K562 (cell line): ENCODE data around the gene KLHDC10. TPM values are rescaled to one million over a fixed set of nuclear protein-coding genes. Genes with fewer than 3 reads are reported as not detected.
A peak's percentile ranks its signal among the peaks of the same experiment; 100 is the strongest.

Source experiments
- ATAC-seq: fragments of 200-7000 bp; cut with Tn5 transposase; 3 replicates; pipeline ENCODE4 v1.9.1; 2020; ENCODE audit warnings: moderate library complexity
- BruUV-seq: library from RNA; stranded (reverse); fragments of 400-500 nt; replicated peaks from 2 replicates; lab custom pipeline; 2021; lab: Mats Ljungman, UMichigan
- CTCF ChIA-PET: fragments of 300-600 bp; formaldehyde crosslinking; extraction: SDS; loops from one replicate; lab custom pipeline; 2021; ENCODE audit warnings: low intra/inter-chr PET ratio; lab: Yijun Ruan, JAX
- POLR2A ChIA-PET: fragments of 300-600, 350-650 bp; sonication (Branson Sonifier 250); formaldehyde crosslinking; extraction: SDS; loops from one replicate; lab custom pipeline; 2021; ENCODE audit warnings: antibody characterized with exemption, inconsistent platforms; lab: Yijun Ruan, JAX
- DNase-seq, 4 experiments: peaks; one replicate each; pipeline versions ENCODE4 v3.0.0 to v3.0.0-alpha.2; 2011 to 2018; ENCODE audit warnings: low spot score in 3 of 4, mixed read lengths in 3 of 4; ENCODE audit errors: extremely low read depth in 1 of 4
- FAIRE-seq: peaks from 2 replicates; lab custom pipeline; 2011; peaks lifted over from hg19 to GRCh38; lab: Jason Lieb, UNC
- H2AFZ ChIP-seq: 2 replicates; pipeline ENCODE4 v1.6.0; 2011; ENCODE audit warnings: low read depth, low read length, control low read depth, inconsistent platforms
- H3K27ac ChIP-seq: fragments of 200-600 bp; 3 replicates; pipeline ENCODE4 v1.8.0; 2011; ENCODE audit warnings: low read depth, mild to moderate bottlenecking, control low read depth, inconsistent platforms, low read length, moderate library complexity, mixed read lengths; ENCODE audit errors: extremely low read depth
- H3K27me3 ChIP-seq, 2 experiments: fragments of 300-600 bp in 1 of 2; 2 replicates in 1 of 2; 3 replicates in 1 of 2; pipeline versions ENCODE4 v1.6.0 to v1.8.0; 2011; ENCODE audit warnings: inconsistent platforms in 2 of 2, low read length in 2 of 2, mild to moderate bottlenecking in 1 of 2, mixed read lengths in 1 of 2, moderate library complexity in 1 of 2; ENCODE audit not compliant: control insufficient read depth in 2 of 2, insufficient read depth in 2 of 2
- H3K36me3 ChIP-seq: fragments of 300-600 bp; 3 replicates; pipeline ENCODE4 v1.8.0; 2011; ENCODE audit warnings: mild to moderate bottlenecking, low read length, inconsistent platforms; ENCODE audit not compliant: control insufficient read depth, insufficient read depth
- H3K4me1 ChIP-seq, 2 experiments: fragments of 200-600 bp in 1 of 2; replicated peaks in 1 of 2; 2 replicates in 1 of 2; 3 replicates in 1 of 2; pipeline versions ENCODE4 v1.5.1 to v1.8.0; 2011; ENCODE audit warnings: inconsistent platforms in 2 of 2, low read length in 2 of 2, mild to moderate bottlenecking in 1 of 2, mixed read lengths in 1 of 2, moderate library complexity in 1 of 2; ENCODE audit not compliant: control insufficient read depth in 2 of 2, insufficient read depth in 2 of 2
- H3K4me2 ChIP-seq: 2 replicates; pipeline ENCODE4 v1.6.1; 2011; ENCODE audit warnings: low read length, control low read depth, inconsistent platforms, mixed read lengths; ENCODE audit not compliant: insufficient read depth
- H3K4me3 ChIP-seq: fragments of 200-600 bp; sonication (generic), shearing (Covaris generic); 2 replicates; pipeline ENCODE4 v1.5.1; 2016; ENCODE audit warnings: control low read depth, inconsistent platforms
- H3K79me2 ChIP-seq: fragments of 200-600 bp; 3 replicates; pipeline ENCODE4 v1.8.0; 2011; ENCODE audit warnings: low read length, inconsistent platforms; ENCODE audit not compliant: control insufficient read depth, insufficient read depth
- H3K9ac ChIP-seq, 2 experiments: 2 replicates each; pipeline versions ENCODE4 v1.6.0 to v1.6.1; 2011; ENCODE audit warnings: low read depth in 2 of 2, low read length in 2 of 2, control low read depth in 1 of 2, inconsistent platforms in 1 of 2, mild to moderate bottlenecking in 1 of 2, mixed read lengths in 1 of 2; ENCODE audit not compliant: insufficient read depth in 1 of 2
- H3K9me1 ChIP-seq: one replicate; pipeline ENCODE4 v1.6.0; 2011; ENCODE audit warnings: inconsistent platforms, mild to moderate bottlenecking, low read length, moderate library complexity; ENCODE audit not compliant: control insufficient read depth, insufficient read depth
- H3K9me3 ChIP-seq: replicated peaks from 2 replicates; pipeline ENCODE4 v1.5.1; 2011; ENCODE audit warnings: low read depth, low read length, inconsistent platforms; ENCODE audit not compliant: control insufficient read depth, insufficient read depth
- H4K20me1 ChIP-seq: replicated peaks from 2 replicates; pipeline ENCODE4 v1.6.1; 2011; ENCODE audit warnings: low read length, inconsistent platforms, mixed read lengths; ENCODE audit not compliant: control insufficient read depth, insufficient read depth
- CEBPG ChIP-seq, 3 experiments: fragments of 200-800 bp in 1 of 3; sonication (Bioruptor generic) in 1 of 3; sonication (generic) in 1 of 3; formaldehyde crosslinking in 1 of 3; IDR thresholded peaks in 2 of 3; conservative IDR thresholded peaks in 1 of 3; 2 replicates each; pipeline versions ENCODE4 v1.6.1 to v1.8.0; 2016 to 2022; ENCODE audit warnings: missing compliant biosample characterization in 2 of 3, missing genetic modification characterization in 2 of 3, mild to moderate bottlenecking in 1 of 3, missing genetic modification reagents in 1 of 3
- FOXA3 ChIP-seq, 2 experiments: fragments of 450-650 bp in 1 of 2; sonication (generic) in 1 of 2; formaldehyde crosslinking; IDR thresholded peaks in 1 of 2; conservative IDR thresholded peaks in 1 of 2; 2 replicates each; pipeline versions ENCODE4 v1.4.0 to v1.8.0; 2020 to 2022; ENCODE audit warnings: mild to moderate bottlenecking in 2 of 2, missing genetic modification reagents in 1 of 2
- PURB ChIP-seq: sonication (generic); formaldehyde crosslinking; IDR thresholded peaks from 2 replicates; pipeline ENCODE4 v1.9.0; 2021; ENCODE audit warnings: low read depth, mild to moderate bottlenecking, missing genetic modification reagents
- RBM17 ChIP-seq: fragments of 200-400 bp; formaldehyde crosslinking; IDR thresholded peaks from 2 replicates; pipeline ENCODE4 v1.6.1; 2017; ENCODE audit warnings: low read depth, mild to moderate bottlenecking, low read length, borderline replicate concordance
- WGBS: fragments of 100-300 bp; shearing (Covaris generic); methylation state at CpG from one replicate; pipeline ENCODE4 v1.1.6; 2016; ENCODE audit warnings: low coverage, mixed read lengths; ENCODE audit not compliant: insufficient coverage; ENCODE audit errors: missing lambda C conversion rate; 5-methylcytosine and 5-hydroxymethylcytosine counted together
- in situ Hi-C: fragments of 300-500 bp; cut with MboI; formaldehyde crosslinking; loops from 4 replicates; pipeline ENCODE4 v1.15.0; 2018; ENCODE audit warnings: inconsistent platforms, mixed read lengths
- intact Hi-C: fragments of 100-400 bp; cut with micrococcal nuclease; formaldehyde crosslinking; loops from 2 replicates; pipeline ENCODE4 v1.14.2; 2022
- polyA plus RNA-seq, 8 experiments: library from polyadenylated mRNA; depleted of rRNA in 4 of 8; stranded (reverse) in 5 of 8; unstranded in 3 of 8; fragments of >200 nt; fragmentation: Nextera tagmentation in 2 of 8; fragmentation: Illumina TruSeq in 1 of 8; extraction: Ambion mirVana in 2 of 8; extraction: Trizol in 1 of 8; gene quantifications; 2 replicates each; pipeline versions ENCODE4 v1.2.1 to v1.2.3, GENCODE V29; 2011 to 2014; ENCODE audit warnings: inconsistent platforms in 1 of 8, missing spikeins in 1 of 8
- total RNA-seq, 7 experiments: library from RNA; depleted of rRNA in 6 of 7; stranded (reverse); fragments of >200 nt in 6 of 7; fragmentation: Illumina TruSeq in 2 of 7; extraction: Trizol in 2 of 7; gene quantifications; 2 replicates each; pipeline versions ENCODE4 v1.2.1 to v1.2.3, GENCODE V29; 2011 to 2021; ENCODE audit warnings: low replicate concordance in 1 of 7
- TF ChIP-seq, protein P1 (sequence below): fragments of 450-650 bp; IDR thresholded peaks from 2 replicates; pipeline ENCODE4 v1.6.1; 2018; ENCODE audit not compliant: partially characterized antibody
- TF ChIP-seq, protein P2 (sequence below): sonication (generic); formaldehyde crosslinking; IDR thresholded peaks from 2 replicates; pipeline ENCODE4 v1.8.1; 2023; ENCODE audit warnings: mild to moderate bottlenecking, missing genetic modification reagents
- TF ChIP-seq, protein P3 (sequence below), 2 experiments: fragments of 200-800 bp in 1 of 2; sonication (Bioruptor generic) in 1 of 2; sonication (generic) in 1 of 2; formaldehyde crosslinking in 1 of 2; IDR thresholded peaks in 1 of 2; conservative IDR thresholded peaks in 1 of 2; 2 replicates each; pipeline versions ENCODE4 v1.5.0 to v1.6.1; 2016 to 2020; ENCODE audit warnings: missing compliant biosample characterization in 1 of 2, missing genetic modification characterization in 1 of 2, missing genetic modification reagents in 1 of 2
- TF ChIP-seq, protein P4 (sequence below): fragments of 250-450 bp; sonication (Bioruptor Pico); IDR thresholded peaks from 2 replicates; pipeline ENCODE4 v1.5.0; 2021; ENCODE audit warnings: mild to moderate bottlenecking, moderate library complexity

Gene KLHDC10
- total and polyA plus RNA-seq, 9 of the 15 experiments (the other 6 are each of a cell fraction or from before 2014, with no cell fraction given) = 9.8 to 80.5 (median 31.4) TPM

DNA sequence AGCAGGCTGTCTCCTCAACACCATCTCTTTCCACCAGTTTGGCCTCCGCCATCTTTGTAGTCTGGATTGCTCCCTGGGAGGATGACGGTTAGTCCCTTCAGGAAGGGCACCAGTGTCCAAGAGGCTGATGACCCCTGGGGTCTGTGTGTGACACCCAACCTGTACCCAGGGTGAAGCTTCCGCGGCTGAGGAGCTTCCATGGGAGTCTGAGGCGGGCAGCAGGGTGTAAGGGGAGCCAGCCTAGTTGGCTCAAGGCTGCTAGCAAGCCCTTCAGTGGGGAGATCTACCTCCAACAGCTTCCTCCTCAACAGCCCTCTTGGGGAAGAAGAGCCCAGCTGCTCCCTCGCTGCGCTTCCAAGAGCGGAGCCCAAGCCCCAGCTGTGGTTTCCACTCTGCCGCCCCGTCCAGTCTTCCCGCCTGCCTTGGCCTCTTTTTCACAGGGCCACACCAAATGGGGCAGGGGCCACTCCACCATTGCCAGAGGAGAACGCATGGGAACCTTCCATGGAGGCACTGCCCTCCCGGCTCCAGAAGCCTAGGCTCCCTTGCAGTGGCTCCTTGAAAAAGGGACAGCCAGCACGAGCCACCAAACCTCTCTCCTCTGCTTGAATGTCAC, 77.5 kb downstream of the KLHDC10 start:
- Histone ChIP-seq H3K4me2 (no peak overlapping the region), H4K20me1 (no peaks in the 10 kb centered on the region), H2AFZ (peak overlapping the region; percentile 37; the same call in 1 of the 2 replicates), H3K9me1 (no peaks in the 10 kb centered on the region), H3K9ac (peak overlapping the region in 1 of 2 experiments; percentile 72; a peak in 2 of 4 replicates), H3K27me3 (no peaks in the 10 kb centered on the region; a peak in 1 of 5 replicates), H3K4me3 (no peak overlapping the region), H3K4me1 (peaks cover 18 to 56% of the 10 kb centered on the region in 2 experiments), H3K79me2 (no peaks in the 10 kb centered on the region), H3K27ac (peak overlapping the region; percentile 42; the same call in 1 of the 3 replicates), H3K9me3 (peaks cover 5% of the 10 kb centered on the region; the same call in 1 of the 2 replicates), H3K36me3 (no peaks in the 10 kb centered on the region; the same call in 2 of the 3 replicates)
- no peak for FAIRE-seq
- ChIA-PET POLR2A (no interaction called here), CTCF (interaction anchor here (0.6 kb wide), 1 partner anchor 411 kb away, joined by 5 read pairs; no protein-coding TSS in a partner anchor)
- BruUV-seq = no TSS peak
- intact Hi-C loops = no loop called here
- no peak for ATAC-seq
- 90% methylated on average over 14 of the region's 14 CpGs for WGBS
- in situ Hi-C loops = no loop called here
- no peak for DNase-seq
- TF ChIP-seq, protein P1, sequence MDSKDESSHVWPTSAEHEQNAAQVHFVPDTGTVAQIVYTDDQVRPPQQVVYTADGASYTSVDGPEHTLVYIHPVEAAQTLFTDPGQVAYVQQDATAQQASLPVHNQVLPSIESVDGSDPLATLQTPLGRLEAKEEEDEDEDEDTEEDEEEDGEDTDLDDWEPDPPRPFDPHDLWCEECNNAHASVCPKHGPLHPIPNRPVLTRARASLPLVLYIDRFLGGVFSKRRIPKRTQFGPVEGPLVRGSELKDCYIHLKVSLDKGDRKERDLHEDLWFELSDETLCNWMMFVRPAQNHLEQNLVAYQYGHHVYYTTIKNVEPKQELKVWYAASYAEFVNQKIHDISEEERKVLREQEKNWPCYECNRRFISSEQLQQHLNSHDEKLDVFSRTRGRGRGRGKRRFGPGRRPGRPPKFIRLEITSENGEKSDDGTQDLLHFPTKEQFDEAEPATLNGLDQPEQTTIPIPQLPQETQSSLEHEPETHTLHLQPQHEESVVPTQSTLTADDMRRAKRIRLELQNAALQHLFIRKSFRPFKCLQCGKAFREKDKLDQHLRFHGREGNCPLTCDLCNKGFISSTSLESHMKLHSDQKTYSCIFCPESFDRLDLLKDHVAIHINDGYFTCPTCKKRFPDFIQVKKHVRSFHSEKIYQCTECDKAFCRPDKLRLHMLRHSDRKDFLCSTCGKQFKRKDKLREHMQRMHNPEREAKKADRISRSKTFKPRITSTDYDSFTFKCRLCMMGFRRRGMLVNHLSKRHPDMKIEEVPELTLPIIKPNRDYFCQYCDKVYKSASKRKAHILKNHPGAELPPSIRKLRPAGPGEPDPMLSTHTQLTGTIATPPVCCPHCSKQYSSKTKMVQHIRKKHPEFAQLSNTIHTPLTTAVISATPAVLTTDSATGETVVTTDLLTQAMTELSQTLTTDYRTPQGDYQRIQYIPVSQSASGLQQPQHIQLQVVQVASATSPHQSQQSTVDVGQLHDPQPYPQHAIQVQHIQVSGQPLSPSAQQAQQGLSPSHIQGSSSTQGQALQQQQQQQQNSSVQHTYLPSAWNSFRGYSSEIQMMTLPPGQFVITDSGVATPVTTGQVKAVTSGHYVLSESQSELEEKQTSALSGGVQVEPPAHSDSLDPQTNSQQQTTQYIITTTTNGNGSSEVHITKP = peak; percentile 41
- TF ChIP-seq, protein P2, sequence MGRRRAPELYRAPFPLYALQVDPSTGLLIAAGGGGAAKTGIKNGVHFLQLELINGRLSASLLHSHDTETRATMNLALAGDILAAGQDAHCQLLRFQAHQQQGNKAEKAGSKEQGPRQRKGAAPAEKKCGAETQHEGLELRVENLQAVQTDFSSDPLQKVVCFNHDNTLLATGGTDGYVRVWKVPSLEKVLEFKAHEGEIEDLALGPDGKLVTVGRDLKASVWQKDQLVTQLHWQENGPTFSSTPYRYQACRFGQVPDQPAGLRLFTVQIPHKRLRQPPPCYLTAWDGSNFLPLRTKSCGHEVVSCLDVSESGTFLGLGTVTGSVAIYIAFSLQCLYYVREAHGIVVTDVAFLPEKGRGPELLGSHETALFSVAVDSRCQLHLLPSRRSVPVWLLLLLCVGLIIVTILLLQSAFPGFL (CRISPR knock-in tag) = no peak
- no peak for TF ChIP-seq CEBPG (CRISPR knock-in tag; IDR thresholded peaks at IDR 0.05)
- TF ChIP-seq CEBPG (tag; conservative IDR thresholded peaks at IDR 0.05 in 1 of 2, IDR thresholded peaks at IDR 0.05 in 1 of 2) = no peak
- TF ChIP-seq PURB (CRISPR knock-in tag) = no peak
- TF ChIP-seq, protein P3, sequence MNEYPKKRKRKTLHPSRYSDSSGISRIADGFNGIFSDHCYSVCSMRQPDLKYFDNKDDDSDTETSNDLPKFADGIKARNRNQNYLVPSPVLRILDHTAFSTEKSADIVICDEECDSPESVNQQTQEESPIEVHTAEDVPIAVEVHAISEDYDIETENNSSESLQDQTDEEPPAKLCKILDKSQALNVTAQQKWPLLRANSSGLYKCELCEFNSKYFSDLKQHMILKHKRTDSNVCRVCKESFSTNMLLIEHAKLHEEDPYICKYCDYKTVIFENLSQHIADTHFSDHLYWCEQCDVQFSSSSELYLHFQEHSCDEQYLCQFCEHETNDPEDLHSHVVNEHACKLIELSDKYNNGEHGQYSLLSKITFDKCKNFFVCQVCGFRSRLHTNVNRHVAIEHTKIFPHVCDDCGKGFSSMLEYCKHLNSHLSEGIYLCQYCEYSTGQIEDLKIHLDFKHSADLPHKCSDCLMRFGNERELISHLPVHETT (CRISPR knock-in tag; conservative IDR thresholded peaks at IDR 0.05 in 1 of 2, IDR thresholded peaks at IDR 0.05 in 1 of 2) = no peak
- 0 out of 4 replicates have a peak, but pooled peaks of 1 of the 2 experiments have one; percentile 26 for TF ChIP-seq FOXA3 (CRISPR knock-in tag; conservative IDR thresholded peaks at IDR 0.05 in 1 of 2, IDR thresholded peaks at IDR 0.05 in 1 of 2)
- TF ChIP-seq, protein P4, sequence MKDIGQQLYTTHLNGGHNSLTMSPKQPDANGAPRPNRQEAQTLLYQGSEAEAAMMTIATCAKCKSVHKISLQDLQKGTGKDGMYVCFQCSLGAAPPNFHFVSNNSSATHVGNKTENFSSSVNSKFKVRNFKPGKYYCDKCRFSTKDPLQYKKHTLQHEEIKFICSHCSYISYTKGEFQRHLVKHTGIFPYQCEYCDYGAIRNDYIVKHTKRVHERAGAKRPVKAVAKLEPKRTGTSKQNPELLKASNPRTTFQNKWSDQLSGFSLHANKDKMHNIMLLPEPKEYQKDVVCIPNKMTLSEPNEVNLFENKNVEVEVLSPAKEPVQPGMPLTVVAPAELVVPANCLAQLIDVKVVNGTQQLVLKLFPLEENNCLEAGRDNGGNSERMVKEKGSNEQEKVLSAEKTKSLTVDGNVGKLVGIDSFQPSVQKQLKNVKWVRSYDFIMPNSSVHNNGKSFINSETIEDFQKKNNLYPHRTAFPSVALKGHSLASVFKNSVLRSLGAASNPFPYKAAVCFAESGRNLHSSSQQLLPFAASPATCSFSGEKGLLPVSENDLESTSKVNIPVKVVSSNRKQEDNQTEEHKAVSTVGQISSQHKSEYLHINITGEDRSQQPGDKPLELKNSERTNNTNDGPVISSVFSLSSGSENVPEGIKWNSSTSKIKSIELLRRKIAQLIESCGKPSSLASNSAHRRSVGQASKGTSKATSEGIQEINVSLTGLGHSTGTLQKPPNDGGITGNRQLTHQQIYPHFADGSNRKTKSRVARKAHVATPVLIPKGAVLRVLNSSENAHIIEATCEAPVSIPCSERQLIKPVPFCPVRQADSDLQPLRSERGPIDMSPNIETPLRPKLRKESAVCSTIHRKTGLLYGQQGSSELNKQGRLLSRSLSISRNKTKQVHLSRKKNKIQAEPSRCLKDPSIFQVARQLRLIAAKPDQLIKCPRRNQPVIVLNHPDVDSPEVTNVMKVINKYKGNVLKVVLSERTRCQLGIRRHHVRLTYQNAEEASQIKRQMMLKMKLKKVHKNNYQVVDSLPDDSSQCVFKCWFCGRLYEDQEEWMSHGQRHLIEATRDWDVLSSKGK (CRISPR knock-in tag) = no peak
- TF ChIP-seq RBM17 = no peak
